Kidney glomerular epithelial cell (primary cell): ENCODE results near the gene SPRED3.

Experiments used
- DNase-seq: peaks from one replicate; lab custom pipeline; 2025; lab: John Stamatoyannopoulos, UW

The SPRED3 gene

GRCh38 chr19:38371081-38371480 lies 17.4 kb upstream of the SPRED3 start:
- DNase-seq = no peak

- DNase-seq = no peak
These were observed 14.6 kb upstream of the SPRED3 start for GRCh38 chr19:38373907-38374331.

GRCh38 chr19:38374332-38375097 lies 14.0 kb upstream of the SPRED3 start, which contains the start of gene PSMD8:
Gene PSMD8, plus strand, starts transcription at chr19:38374571. Its CDS starts 31 bp downstream, at chr19:38374602.
- peak; percentile 97 for DNase-seq

GRCh38 chr19:38375098-38375493 lies 13.4 kb upstream of the SPRED3 start:
- peak; percentile 40 for DNase-seq

GRCh38 chr19:38375748-38376147 lies 12.7 kb upstream of the SPRED3 start:
- DNase-seq = no peak

- no peak for DNase-seq
These were observed 11.9 kb upstream of the SPRED3 start for GRCh38 chr19:38376576-38376975.

GRCh38 chr19:38377052-38377451 lies 11.4 kb upstream of the SPRED3 start:
- no peak for DNase-seq

- DNase-seq = no peak
These were observed 9.6 kb upstream of the SPRED3 start for GRCh38 chr19:38378866-38379265.

GRCh38 chr19:38381138-38381537 lies 7.4 kb upstream of the SPRED3 start:
- no peak for DNase-seq

GRCh38 chr19:38383184-38383583 lies 5.3 kb upstream of the SPRED3 start:
- no peak for DNase-seq

- DNase-seq = no peak
These were observed 4.8 kb upstream of the SPRED3 start for GRCh38 chr19:38383743-38384142.

- no peak for DNase-seq
These were observed 4.1 kb upstream of the SPRED3 start for GRCh38 chr19:38384209-38385027.

GRCh38 chr19:38385057-38385803 lies 3.3 kb upstream of the SPRED3 start:
- no peak for DNase-seq

- DNase-seq = no peak
These were observed 2.7 kb upstream of the SPRED3 start for GRCh38 chr19:38385804-38386257.

- no peak for DNase-seq
These were observed 2.1 kb upstream of the SPRED3 start for GRCh38 chr19:38386300-38386970.

- no peak for DNase-seq
These were observed 1.4 kb upstream of the SPRED3 start for GRCh38 chr19:38386971-38387549.

GRCh38 chr19:38387550-38388348 lies 748 bp upstream of the SPRED3 start, which contains the start of gene GGN:
Gene GGN, minus strand, starts transcription at chr19:38388034. Its CDS starts 773 bp downstream, at chr19:38387261.
- DNase-seq = peak; percentile 90

GRCh38 chr19:38389101-38389925 lies 816 bp downstream of the SPRED3 start:
- peak; percentile 16 for DNase-seq
